Stimulated activated naive CD8-positive, alpha-beta T cell treated with anti-CD3 and anti-CD28 coated beads, Interleukin-15, amount 100 ng/mL, for 72 hours (primary cell): Measurements from ENCODE around the gene NKD2.
"Not testable (repeated sequence)": the region's sequence is repeated elsewhere in the genome, so short reads cannot be mapped to it uniquely, and the experiment has no call there.

Experiments used
- ATAC-seq: fragments of 150-1000 bp; cut with Tn5 transposase; 2 replicates; pipeline ENCODE4 v1.10.0; 2021; ENCODE audit warnings: mild to moderate bottlenecking, moderate library complexity
- DNase-seq, 2 donors: peaks; one replicate each; pipeline ENCODE4 v3.0.0; 2021 to 2022
- H3K27ac Mint-ChIP-seq, 2 donors: one replicate each; pipeline ENCODE4 v1.8.0; 2022; ENCODE audit warnings: mild to moderate bottlenecking in 2 of 2, mixed read lengths in 2 of 2, moderate library complexity in 2 of 2
- H3K27me3 Mint-ChIP-seq: one replicate; pipeline ENCODE4 v1.8.0; 2022; ENCODE audit warnings: mixed read lengths
- H3K4me1 Mint-ChIP-seq: one replicate; pipeline ENCODE4 v1.8.0; 2022; ENCODE audit warnings: mild to moderate bottlenecking, mixed read lengths
- H3K4me3 Mint-ChIP-seq, 2 donors: one replicate each; pipeline ENCODE4 v1.8.0; 2022; ENCODE audit warnings: mild to moderate bottlenecking in 2 of 2, mixed read lengths in 2 of 2, moderate library complexity in 1 of 2
- H3K9me3 Mint-ChIP-seq, 2 donors: one replicate each; pipeline ENCODE4 v1.8.0; 2022; ENCODE audit warnings: mixed read lengths in 2 of 2

The NKD2 gene

DNA sequence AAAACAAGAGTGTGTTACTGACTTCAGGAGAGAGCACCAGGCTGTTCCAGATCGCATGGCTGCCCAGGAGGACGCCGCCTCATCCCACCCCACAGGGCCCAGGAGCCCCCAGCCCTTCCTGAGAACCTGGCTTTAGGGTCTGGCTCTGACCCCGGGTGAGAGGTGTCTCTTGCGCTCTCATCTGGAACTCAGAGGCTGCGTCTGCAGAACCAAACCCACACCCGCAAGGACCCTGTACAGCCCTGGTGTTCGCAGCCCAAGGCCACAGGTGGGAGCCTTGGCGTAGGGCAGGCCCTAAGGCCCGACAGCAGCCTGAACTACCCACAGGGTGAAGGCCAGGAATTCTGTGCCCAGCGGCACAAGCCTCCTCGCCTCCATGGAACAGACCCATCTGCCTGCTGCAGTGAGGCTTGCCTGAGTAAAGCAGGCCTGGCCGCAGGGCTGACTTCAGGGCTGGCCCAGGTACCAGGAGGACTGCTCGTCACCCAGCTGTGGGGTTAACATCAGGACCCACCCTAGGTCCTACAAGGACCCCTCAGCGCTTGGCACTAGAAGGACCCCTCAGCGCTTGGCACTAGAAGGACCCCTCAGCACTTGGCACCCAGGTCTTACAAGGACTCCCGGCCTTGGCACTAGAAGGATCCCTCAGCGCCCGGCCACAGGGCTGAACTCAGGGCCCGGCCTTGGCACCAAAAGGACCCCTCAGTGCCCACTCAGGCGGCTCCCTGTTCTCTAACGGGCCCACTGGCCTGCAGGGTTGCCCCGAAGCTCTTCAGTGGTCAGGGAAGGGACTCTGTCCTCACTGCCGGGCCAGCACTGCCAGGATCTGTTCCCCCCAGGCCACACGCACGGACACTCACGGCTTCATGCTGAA, 48.2 kb downstream of the NKD2 start:
- Mint-ChIP-seq H3K4me3 (no peak overlapping the region), H3K9me3 (no peaks in the 10 kb centered on the region), H3K27ac (peak overlapping the region in 1 of 2 donors; percentile 44), H3K4me1 (no peaks in the 10 kb centered on the region), H3K27me3 (no peaks in the 10 kb centered on the region)
- ATAC-seq (no peak), DNase-seq (no peak)

GRCh38 chr5:1057485-1058082, 49.0 kb downstream of the NKD2 start:
- ATAC-seq (peak; percentile 29), DNase-seq (no peak)
- Mint-ChIP-seq H3K27ac (no peak overlapping the region), H3K4me3 (no peak overlapping the region), H3K9me3 (no peaks in the 10 kb centered on the region), H3K4me1 (no peaks in the 10 kb centered on the region), H3K27me3 (no peaks in the 10 kb centered on the region)

- Mint-ChIP-seq H3K9me3 (no peaks in the 10 kb centered on the region), H3K4me1 (no peaks in the 10 kb centered on the region), H3K27ac (no peak overlapping the region), H3K4me3 (no peak overlapping the region), H3K27me3 (no peaks in the 10 kb centered on the region)
- DNase-seq (no peak), ATAC-seq (no peak)
These were observed 49.7 kb downstream of the NKD2 start for GRCh38 chr5:1058083-1058945.

DNA sequence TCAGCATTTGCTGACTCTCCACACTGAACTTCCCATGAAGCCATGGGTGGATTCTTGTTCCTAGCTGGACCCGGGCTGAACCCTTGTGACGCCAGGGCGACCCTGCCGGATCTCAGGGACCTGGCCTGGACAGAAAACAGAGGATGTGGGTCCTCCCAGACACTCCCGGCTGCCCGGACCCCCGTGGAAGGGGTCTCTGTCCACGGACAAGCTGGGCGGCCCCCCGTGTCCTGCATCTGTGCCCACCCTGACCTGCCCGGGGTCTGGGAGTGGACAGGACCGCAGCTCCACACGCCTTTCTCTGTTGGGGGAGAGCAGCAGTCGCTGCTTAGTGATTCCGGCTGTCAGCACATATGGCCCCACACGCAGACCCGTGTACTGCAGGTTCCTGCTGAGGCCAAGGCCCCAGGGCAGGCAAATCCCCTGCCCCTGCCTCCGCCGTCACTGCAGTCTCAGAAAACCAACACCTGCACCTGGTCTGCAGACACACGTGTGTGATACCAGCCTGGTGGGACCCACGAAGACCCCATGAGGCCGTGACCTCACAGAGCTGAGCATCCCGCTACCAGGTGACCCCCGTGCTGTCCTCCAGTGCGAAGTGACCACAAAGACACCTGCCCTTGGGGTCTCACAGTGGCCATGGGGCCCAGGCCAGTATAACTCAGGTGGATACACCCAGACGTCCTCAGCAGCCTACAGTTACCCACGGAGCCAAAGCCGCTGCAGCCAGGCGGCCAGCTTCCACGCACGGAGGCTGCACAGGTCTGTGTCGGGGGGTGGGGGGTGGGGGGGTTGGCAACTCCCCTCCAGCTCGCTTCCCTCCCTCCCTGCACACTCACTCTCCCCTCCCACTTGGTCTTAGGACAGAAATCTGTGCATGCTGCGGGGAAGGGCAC, 50.6 kb downstream of the NKD2 start:
- ATAC-seq: no peak
- Mint-ChIP-seq H3K4me1 (no peaks in the 10 kb centered on the region), H3K27ac (no peak overlapping the region), H3K9me3 (no peaks in the 10 kb centered on the region), H3K27me3 (no peaks in the 10 kb centered on the region), H3K4me3 (no peak overlapping the region)
- DNase-seq: no peak

DNA sequence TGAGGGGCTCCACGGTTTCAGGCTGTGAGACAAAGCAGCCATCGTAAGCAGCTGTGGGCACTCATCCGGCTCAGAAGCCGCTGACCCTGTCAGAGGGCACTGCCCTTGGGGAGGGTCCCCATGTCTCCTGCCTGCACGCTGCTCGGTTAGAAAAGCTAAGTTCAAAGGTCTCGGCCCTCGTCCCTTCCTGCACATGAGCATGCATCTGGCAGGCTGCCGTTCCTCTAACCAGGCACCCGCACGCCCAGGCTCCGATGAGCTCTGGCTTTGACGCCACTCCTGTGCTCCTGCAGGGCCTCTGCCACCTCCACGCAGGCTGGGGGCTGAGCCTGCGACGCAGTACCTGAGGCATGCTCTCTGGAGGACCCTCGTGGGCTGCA, 51.3 kb downstream of the NKD2 start:
- no peaks in the 10 kb centered on the region for H3K9me3 Mint-ChIP-seq
- H3K4me1 Mint-ChIP-seq: no peaks in the 10 kb centered on the region
- ATAC-seq (no peak), DNase-seq (no peak)
- no peak overlapping the region for H3K4me3 Mint-ChIP-seq
- no peak overlapping the region for H3K27ac Mint-ChIP-seq
- no peaks in the 10 kb centered on the region for H3K27me3 Mint-ChIP-seq

DNA sequence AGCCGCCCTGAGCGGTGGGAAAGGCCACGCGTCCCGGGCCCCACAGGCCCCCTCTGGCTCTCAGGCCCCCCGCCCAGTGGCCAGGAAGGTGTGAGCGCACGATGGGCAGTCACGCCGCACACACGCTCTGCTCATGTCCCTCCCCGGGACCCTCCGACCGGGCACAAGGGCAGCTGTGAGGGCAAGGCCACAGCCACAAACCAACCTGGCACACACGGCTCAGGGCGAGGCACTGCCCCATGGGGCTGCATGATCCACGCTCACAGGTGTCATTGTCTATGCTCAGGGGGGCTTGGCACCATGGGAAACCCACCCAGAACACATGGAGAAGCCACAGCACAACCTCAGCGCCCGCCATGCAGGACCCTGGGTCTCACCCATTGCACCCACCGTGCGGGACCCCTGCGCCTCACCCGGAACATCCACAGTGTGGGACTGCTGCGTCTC, 52.0 kb downstream of the NKD2 start:
- H3K9me3 Mint-ChIP-seq: no peaks in the 10 kb centered on the region
- DNase-seq (no peak), ATAC-seq (no peak)
- H3K27ac Mint-ChIP-seq: peak overlapping the region in 1 of 2 donors; percentile 27
- no peaks in the 10 kb centered on the region for H3K27me3 Mint-ChIP-seq
- no peaks in the 10 kb centered on the region for H3K4me1 Mint-ChIP-seq
- H3K4me3 Mint-ChIP-seq: no peak overlapping the region

GRCh38 chr5:1061292-1061691, 52.7 kb downstream of the NKD2 start:
- not testable (repeated sequence) for H3K27ac Mint-ChIP-seq, ATAC-seq, H3K4me1 Mint-ChIP-seq, H3K9me3 Mint-ChIP-seq, H3K4me3 Mint-ChIP-seq, DNase-seq, H3K27me3 Mint-ChIP-seq

DNA sequence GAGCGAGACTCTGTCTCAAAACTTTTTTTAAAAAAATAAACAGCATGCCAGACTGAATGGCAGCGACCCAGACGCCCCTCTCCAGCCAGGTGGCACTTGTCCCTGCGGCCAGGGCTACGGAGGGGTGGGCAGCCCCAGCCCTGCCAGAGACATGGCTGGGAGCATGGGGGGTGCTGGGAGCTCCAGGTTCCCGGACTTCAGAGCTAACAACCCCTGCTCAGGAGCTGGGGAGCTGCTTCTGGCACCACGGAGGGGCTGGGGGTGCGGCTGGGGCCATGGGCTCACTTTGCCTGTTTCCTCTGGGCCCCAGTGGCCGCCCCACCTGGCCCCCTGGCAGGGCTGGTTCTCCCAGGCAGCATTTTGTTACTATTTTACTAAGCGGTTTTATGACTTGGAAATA, 53.3 kb downstream of the NKD2 start:
- Mint-ChIP-seq H3K27ac (no peak overlapping the region), H3K9me3 (no peaks in the 10 kb centered on the region)

GRCh38 chr5:1062761-1063568, 54.4 kb downstream of the NKD2 start:
- ATAC-seq: no peak
- H3K4me1 Mint-ChIP-seq: no peaks in the 10 kb centered on the region

More for the DNA sequence above, 53.3 kb downstream of the NKD2 start:
- Mint-ChIP-seq H3K27me3 (no peaks in the 10 kb centered on the region), H3K4me3 (no peak overlapping the region), H3K4me1 (no peaks in the 10 kb centered on the region)
- ATAC-seq (no peak), DNase-seq (no peak)

DNA sequence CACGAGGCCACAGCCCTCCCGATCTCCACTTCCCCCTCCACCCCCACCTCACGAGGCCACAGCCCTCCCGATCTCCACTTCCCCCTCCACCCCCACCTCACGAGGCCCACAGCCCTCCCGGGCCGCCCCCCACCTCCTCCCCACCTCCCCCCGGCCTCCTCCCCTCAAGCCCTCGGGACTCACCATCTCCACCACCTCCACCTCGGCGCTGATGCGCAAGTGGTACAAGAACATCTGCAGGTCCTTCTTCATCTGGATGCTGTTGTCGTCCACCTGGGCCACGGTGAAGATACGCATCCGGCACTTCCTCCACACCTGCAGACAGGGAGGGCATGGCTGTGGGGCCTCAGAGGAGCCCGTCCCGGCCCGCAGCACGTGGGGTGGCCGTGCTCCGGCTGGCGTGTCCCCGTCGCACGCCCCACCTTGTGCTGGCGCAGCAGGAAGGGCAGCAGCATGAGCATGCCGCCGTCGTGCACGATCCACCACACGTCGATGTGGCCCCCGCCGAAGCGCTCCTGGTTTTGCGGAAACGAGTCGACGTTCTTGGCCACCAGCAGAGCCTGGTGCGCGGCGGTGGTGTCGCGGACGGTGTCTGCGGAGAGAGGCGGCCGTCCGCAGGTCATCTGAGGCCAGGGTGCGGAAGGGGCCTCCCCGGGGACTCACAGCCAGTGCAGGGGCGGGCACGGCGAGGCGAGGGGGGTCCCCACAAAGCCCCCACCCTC, 55.2 kb downstream of the NKD2 start:
- Mint-ChIP-seq H3K27ac (no peak overlapping the region), H3K27me3 (no peaks in the 10 kb centered on the region), H3K9me3 (no peaks in the 10 kb centered on the region), H3K4me1 (no peaks in the 10 kb centered on the region), H3K4me3 (no peak overlapping the region)
- DNase-seq (no peak), ATAC-seq (peak; percentile 24)

More at GRCh38 chr5:1062761-1063568, 54.4 kb downstream of the NKD2 start:
- H3K27me3 Mint-ChIP-seq: no peaks in the 10 kb centered on the region
- no peaks in the 10 kb centered on the region for H3K9me3 Mint-ChIP-seq
- no peak for DNase-seq
- no peak overlapping the region for H3K27ac Mint-ChIP-seq
- no peak overlapping the region for H3K4me3 Mint-ChIP-seq

DNA sequence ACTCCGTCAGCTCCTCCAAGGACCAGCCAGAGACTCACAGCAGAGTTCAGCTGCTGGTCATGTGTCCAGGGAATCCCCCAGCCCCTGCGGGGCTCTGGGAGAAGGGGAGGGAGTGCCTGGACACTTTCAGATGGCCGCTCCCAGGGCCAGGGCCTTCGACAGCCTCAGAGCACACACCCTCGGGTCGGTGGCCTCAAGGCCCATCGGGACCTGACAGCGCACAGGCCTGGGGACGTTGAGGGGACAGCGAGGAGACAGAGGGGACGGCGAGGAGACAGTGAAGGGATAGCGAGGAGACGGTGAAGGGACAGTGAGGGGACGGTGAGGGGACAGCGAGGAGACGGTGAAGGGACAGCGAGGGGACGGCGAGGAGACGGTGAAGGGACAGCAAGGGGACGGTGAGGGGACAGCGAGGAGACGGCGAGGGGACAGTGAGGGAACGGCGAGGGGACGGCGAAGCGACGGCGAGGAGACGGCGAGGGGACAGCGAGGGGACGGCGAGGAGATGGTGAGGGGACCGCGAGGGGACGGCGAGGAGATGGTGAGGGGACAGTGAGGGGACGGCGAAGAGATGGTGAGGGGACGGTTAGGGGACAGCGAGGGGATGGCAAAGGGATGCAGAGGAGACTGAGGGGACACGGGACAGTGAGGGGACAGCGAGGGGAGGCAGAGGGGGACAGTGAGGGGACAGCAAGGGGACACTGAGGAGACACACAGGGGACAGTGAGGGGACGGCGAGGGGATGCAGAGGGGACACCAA, 56.0 kb downstream of the NKD2 start:
- H3K4me1 Mint-ChIP-seq: no peaks in the 10 kb centered on the region
- peak overlapping the region in 1 of 2 donors; percentile 27 for H3K27ac Mint-ChIP-seq
- no peak overlapping the region for H3K4me3 Mint-ChIP-seq
- ATAC-seq: no peak
- no peak for DNase-seq
- no peaks in the 10 kb centered on the region for H3K27me3 Mint-ChIP-seq
- H3K9me3 Mint-ChIP-seq: no peaks in the 10 kb centered on the region

DNA sequence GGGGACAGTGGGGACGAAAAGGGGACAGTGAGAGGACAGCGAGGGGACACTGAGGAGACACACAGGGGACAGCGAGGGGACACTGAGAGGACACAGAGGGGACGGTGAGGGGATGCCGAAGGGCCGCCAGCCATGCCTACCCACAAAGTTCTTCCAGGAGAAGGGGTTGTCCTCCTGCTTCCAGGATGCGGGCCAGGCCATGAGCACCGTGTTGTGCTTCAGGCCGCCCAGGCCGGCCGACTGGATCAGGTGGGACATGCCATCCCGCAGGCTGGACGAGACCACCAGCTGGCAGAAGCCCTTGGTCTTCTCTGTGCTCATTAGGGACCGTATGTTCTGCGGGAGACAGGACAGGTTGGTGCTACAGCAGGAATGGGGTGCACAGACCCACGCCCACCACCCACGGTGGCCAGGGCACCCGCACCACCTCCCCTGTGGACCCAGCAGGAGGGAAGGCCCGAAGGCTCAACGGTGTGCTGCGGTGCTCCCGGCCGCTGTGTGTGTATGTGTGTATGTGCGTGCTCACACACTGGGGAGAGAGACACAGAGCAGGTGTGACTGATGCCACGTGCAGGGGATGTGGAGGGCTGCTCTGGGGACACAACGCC, 56.6 kb downstream of the NKD2 start:
- H3K4me1 Mint-ChIP-seq: no peaks in the 10 kb centered on the region
- H3K4me3 Mint-ChIP-seq: no peak overlapping the region
- H3K9me3 Mint-ChIP-seq: no peaks in the 10 kb centered on the region
- peak overlapping the region in 1 of 2 donors; percentile 34 for H3K27ac Mint-ChIP-seq
- DNase-seq (no peak), ATAC-seq (peak; percentile 27)
- no peaks in the 10 kb centered on the region for H3K27me3 Mint-ChIP-seq
